ENCODE data around the gene HDAC9.

DNA sequence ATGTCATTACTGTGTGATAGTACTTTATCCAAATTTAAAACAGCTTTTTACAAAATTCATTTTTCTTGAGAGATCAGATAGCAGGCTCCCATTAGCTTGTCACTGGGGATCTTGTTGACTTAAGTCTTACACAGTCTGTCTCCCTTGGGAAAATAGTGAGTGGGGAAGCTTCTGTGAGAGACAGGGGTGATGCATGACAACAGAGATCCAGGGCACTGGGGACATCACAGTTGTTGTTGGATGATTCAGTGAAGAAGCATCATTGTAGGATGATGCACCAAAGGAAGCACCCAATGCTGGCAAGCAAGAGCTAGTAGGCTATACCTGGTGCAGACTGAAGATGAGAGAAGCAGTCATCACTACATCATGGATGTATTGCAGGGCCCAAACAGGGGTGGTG, 284.7 kb downstream of the HDAC9 start:
- TF ChIP-seq, protein P1, sequence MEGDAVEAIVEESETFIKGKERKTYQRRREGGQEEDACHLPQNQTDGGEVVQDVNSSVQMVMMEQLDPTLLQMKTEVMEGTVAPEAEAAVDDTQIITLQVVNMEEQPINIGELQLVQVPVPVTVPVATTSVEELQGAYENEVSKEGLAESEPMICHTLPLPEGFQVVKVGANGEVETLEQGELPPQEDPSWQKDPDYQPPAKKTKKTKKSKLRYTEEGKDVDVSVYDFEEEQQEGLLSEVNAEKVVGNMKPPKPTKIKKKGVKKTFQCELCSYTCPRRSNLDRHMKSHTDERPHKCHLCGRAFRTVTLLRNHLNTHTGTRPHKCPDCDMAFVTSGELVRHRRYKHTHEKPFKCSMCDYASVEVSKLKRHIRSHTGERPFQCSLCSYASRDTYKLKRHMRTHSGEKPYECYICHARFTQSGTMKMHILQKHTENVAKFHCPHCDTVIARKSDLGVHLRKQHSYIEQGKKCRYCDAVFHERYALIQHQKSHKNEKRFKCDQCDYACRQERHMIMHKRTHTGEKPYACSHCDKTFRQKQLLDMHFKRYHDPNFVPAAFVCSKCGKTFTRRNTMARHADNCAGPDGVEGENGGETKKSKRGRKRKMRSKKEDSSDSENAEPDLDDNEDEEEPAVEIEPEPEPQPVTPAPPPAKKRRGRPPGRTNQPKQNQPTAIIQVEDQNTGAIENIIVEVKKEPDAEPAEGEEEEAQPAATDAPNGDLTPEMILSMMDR (IDR thresholded peaks at IDR 0.05), result no peak
- TF ChIP-seq EP300 (IDR thresholded peaks at IDR 0.05) (no peak), POLR2A (IDR thresholded peaks at IDR 0.05; ENCODE audit: low read depth) (no peak), POLR2AphosphoS5 (IDR thresholded peaks at IDR 0.05) (no peak)
